Measurements from ENCODE around the gene TBC1D8. TPM values are rescaled to one million over a fixed set of nuclear protein-coding genes. Genes with fewer than 3 reads are reported as not detected.

The TBC1D8 gene
- total and polyA plus RNA-seq, 2 of the 13 experiments (the other 11 are each of a cell fraction or from before 2014, with no cell fraction given) = 45.1 to 95.4 TPM

GRCh38 chr2:101124643-101125366 lies 26.4 kb downstream of the TBC1D8 start (continued):
- TF ChIP-seq ZNF800 (CRISPR knock-in tag; IDR thresholded peaks at IDR 0.05) (peak; percentile 55; the same call in 1 of the 2 replicates), BRF2 (CRISPR knock-in tag; IDR thresholded peaks at IDR 0.05) (no peak), SP1 (IDR thresholded peaks at IDR 0.05) (no peak), SP1 (CRISPR knock-in tag; IDR thresholded peaks at IDR 0.05) (no peak), RAD21 (CRISPR knock-in tag; IDR thresholded peaks at IDR 0.05) (peak; percentile 34; the same call in 1 of the 2 replicates), ZNF253 (CRISPR knock-in tag; IDR thresholded peaks at IDR 0.05; ENCODE audit: borderline replicate concordance) (no peak), ATF7 (IDR thresholded peaks at IDR 0.05) (peak; percentile 29; the same call in 1 of the 2 replicates), ATF7 (CRISPR knock-in tag; IDR thresholded peaks at IDR 0.05) (peak; percentile 61; the same call in 1 of the 2 replicates), ZNF670 (CRISPR knock-in tag; IDR thresholded peaks at IDR 0.05; ENCODE audit: borderline replicate concordance) (peak; percentile 53; the same call in 1 of the 2 replicates), TRAFD1 (CRISPR knock-in tag; IDR thresholded peaks at IDR 0.05; ENCODE audit: borderline replicate concordance) (no peak), ZKSCAN8 (CRISPR knock-in tag; IDR thresholded peaks at IDR 0.05; ENCODE audit: borderline replicate concordance) (peak; percentile 82; the same call in 1 of the 2 replicates), NFIB (CRISPR knock-in tag; IDR thresholded peaks at IDR 0.05; ENCODE audit: borderline replicate concordance) (no peak), DMTF1 (CRISPR knock-in tag; IDR thresholded peaks at IDR 0.05) (no peak)
- TF ChIP-seq, protein P1, sequence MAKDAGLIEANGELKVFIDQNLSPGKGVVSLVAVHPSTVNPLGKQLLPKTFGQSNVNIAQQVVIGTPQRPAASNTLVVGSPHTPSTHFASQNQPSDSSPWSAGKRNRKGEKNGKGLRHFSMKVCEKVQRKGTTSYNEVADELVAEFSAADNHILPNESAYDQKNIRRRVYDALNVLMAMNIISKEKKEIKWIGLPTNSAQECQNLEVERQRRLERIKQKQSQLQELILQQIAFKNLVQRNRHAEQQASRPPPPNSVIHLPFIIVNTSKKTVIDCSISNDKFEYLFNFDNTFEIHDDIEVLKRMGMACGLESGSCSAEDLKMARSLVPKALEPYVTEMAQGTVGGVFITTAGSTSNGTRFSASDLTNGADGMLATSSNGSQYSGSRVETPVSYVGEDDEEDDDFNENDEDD (CRISPR knock-in tag; IDR thresholded peaks at IDR 0.05; ENCODE audit: borderline replicate concordance) = no peak
- TF ChIP-seq, protein P2, sequence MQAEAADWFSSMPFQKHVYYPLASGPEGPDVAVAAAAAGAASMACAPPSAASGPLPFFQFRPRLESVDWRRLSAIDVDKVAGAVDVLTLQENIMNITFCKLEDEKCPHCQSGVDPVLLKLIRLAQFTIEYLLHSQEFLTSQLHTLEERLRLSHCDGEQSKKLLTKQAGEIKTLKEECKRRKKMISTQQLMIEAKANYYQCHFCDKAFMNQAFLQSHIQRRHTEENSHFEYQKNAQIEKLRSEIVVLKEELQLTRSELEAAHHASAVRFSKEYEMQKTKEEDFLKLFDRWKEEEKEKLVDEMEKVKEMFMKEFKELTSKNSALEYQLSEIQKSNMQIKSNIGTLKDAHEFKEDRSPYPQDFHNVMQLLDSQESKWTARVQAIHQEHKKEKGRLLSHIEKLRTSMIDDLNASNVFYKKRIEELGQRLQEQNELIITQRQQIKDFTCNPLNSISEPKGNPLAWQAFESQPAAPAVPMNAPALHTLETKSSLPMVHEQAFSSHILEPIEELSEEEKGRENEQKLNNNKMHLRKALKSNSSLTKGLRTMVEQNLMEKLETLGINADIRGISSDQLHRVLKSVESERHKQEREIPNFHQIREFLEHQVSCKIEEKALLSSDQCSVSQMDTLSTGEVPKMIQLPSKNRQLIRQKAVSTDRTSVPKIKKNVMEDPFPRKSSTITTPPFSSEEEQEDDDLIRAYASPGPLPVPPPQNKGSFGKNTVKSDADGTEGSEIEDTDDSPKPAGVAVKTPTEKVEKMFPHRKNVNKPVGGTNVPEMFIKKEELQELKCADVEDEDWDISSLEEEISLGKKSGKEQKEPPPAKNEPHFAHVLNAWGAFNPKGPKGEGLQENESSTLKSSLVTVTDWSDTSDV (CRISPR knock-in tag; IDR thresholded peaks at IDR 0.05) = no peak

All from HepG2 (cell line).